Stimulated activated CD8-positive, alpha-beta memory T cell treated with anti-CD3 and anti-CD28 coated beads, Interleukin-7, amount 100 ng/mL, for 4 hours (primary cell): ENCODE measurements around the gene LY6G6D.

Experiments used
- DNase-seq, 2 donors: peaks; one replicate each; pipeline ENCODE4 v3.0.0-alpha.2; 2020; ENCODE audit warnings: low read depth in 2 of 2

The LY6G6D gene

DNA sequence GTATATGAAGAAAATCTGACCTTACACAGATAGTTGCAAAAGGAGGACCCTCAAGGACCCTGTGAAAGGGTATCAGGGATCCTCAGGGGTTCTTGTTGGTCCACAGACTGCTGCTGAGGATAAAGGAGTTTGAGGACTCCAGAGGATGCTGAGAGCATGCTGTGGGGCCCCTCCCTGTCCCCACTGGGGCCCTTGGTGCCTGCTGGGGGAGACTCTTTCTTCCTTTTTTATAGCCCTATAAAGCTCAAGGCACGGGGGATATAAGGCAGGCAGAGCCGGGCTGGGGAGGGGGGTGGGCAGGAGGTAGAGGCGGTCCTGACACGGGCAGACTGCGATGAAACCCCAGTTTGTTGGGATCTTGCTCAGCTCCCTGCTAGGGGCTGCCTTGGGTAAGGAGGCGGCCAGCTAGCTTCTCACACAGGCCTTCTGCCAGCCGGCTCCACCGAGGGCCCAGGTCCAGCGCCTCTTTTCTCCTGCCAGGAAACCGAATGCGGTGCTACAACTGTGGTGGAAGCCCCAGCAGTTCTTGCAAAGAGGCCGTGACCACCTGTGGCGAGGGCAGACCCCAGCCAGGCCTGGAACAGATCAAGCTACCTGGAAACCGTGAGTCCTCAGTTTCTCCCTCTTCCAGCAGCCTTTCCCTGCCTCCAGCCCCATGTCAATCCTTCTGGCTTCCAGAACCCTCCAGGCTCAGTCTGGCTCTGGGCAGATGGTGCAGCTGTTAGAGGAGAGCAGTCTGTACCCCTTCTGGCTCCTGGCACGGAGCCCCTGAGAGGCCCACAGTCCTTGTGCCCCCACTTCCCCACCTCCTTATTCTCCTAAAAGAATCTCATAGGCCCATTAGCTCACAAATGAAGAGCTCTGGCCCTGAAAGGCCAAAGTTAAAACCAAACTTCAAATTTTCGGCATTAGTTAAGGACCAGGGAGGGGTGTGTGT lies at the start of gene LY6G6D:
Gene LY6G6D, plus strand, starts transcription at position 327 of the 937 bp plus-strand sequence. Its CDS starts 8 bp downstream, at position 335.
- DNase-seq: no peak

DNA sequence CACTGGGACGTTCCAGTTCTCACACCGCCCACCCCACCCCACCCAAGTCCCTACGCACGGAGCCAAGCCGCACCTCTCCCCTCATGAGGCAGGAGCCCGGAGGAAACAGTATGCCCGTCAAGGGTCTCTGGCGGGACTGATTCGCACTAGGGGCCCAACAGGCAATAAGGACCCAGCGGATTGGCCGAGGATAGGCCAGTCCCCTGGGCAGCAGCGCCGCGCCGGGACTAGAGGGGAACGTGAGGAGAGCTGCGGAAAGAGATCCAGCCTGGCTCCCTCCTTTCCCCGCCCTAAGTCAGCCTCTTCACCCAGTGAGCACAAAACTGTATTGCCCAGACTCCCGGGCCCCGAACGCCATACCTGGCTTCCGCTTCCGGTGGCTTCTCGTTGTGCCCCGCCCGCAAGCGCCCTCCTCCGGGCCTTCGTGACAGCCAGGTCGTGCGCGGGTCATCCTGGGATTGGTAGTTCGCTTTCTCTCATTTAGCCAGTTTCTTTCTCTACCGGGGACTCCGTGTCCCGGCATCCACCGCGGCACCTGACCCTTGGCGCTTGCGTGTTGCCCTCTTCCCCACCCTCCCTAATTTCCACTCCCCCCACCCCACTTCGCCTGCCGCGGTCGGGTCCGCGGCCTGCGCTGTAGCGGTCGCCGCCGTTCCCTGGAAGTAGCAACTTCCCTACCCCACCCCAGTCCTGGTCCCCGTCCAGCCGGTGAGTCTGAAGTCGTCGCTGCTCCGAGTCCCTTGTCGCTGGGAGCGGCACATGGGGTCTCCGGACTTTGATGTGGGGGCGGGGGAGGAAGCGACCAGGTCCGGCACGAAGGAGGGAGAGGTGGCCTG lies 49.4 kb upstream of the LY6G6D start, which contains the start of gene CSNK2B:
Gene CSNK2B, plus strand, starts transcription at position 580 of the 836 bp plus-strand sequence. CDS start 752 bp downstream, outside the sequence.
- DNase-seq: peak; percentile 98

DNA sequence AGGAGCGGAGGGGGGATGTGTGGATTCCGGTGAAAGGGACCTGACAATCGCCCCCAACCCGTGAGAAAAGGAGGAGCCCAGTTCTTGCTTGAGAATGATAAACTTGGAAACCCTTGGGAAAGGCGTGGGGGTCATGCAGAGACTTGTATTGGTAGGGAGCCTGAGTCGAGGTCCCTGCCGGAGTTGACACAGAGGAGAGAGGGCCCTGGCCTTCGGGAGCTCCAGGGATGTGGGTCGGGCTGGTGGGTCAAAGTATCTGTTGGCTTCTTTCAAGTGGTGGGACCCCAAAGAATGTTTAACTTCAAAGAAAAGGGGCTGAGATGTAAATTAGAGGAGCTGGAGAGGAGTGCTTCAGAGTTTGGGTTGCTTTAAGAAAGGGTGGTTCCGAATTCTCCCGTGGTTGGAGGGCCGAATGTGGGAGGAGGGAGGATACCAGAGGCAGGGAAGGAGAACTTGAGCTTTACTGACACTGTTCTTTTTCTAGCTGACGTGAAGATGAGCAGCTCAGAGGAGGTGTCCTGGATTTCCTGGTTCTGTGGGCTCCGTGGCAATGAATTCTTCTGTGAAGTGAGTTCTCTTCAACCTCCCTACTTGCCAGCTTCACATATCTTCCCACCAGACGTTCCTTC lies 48.7 kb upstream of the LY6G6D start:
- no peak for DNase-seq

GRCh38 chr6:31669676-31670075 lies 45.5 kb upstream of the LY6G6D start, which contains the start of gene LY6G5B:
TSS of gene LY6G5B (plus strand) at chr6:31669976. CDS start at chr6:31670951, 975 bp downstream.
- no peak for DNase-seq

GRCh38 chr6:31676322-31676903 lies 38.7 kb upstream of the LY6G6D start:
- DNase-seq: no peak

GRCh38 chr6:31676904-31677303 lies 38.2 kb upstream of the LY6G6D start:
- no peak for DNase-seq

- no peak for DNase-seq
Measured at GRCh38 chr6:31677955-31678354, 37.2 kb upstream of the LY6G6D start.

DNA sequence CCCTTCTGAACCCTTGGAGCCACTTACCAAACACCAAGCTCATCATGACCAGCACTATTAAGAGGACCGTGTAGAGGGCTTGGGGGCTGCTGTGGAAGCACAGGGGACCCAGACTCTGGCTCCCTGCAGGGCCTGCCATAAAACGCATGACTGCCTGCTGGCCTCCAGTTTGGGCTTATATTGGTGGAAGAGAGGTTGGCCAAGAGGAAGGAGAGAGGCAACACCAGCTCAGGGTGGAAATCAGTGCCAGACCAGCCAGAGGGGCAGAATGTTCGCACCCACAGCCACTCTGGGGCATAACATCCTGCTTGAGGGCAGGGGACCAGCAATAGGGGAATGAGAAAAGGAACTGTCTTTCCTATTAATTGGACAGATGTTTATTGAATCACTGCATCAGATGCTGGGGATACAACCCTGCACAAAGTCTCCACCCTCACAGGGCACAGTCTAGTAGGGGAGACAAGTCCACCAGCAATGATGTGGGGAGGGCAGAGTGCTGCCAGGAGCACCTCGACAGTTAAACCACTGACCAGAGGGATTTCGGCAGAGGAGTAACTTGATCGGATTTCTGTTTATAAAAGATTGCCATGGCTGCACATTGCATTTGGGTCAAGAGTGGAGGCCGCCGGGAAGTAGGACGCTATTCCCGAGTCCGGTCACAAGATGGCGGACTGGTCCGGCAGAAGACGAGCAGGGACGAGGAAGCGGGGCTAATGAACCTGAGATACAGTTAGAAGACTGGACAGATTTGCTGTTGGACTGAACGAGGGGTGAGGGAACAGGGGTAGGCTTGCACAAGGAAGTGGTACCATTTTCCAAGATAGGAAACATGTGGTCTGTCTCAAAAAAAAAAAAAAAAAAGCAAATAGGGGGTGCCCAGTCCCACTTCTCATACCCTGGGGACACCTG lies 34.7 kb upstream of the LY6G6D start, which contains the start of gene LY6G5C:
Gene LY6G5C, minus strand, starts transcription at position 842 of the 909 bp plus-strand sequence. Its CDS starts 694 bp downstream, at position 148.
- peak; percentile 43 for DNase-seq

- no peak for DNase-seq
Measured at GRCh38 chr6:31681135-31681671, 33.9 kb upstream of the LY6G6D start.

- no peak for DNase-seq
Measured at GRCh38 chr6:31683591-31683990, 31.6 kb upstream of the LY6G6D start.

DNA sequence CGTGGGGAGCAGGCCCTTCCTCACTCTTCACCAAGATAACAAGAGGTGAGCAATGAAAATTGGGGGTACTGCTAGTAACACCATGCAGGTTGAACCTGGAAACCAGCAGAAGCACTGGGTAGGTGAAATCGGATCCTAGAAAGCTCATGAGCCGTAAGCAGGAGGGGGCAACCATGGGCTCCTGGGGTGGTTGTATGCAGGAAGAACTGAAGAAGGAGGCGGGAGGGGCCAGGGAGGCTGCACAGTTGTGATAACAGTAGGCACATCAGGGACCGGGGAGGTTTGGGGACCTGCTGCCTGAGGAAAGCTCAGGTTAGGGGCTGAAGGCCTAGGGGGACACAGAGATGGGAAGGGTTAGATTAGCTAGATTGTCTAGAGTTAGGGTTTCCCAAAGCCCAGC lies 28.7 kb upstream of the LY6G6D start:
- DNase-seq: no peak

GRCh38 chr6:31687321-31687720 lies 27.8 kb upstream of the LY6G6D start:
- no peak for DNase-seq

DNA sequence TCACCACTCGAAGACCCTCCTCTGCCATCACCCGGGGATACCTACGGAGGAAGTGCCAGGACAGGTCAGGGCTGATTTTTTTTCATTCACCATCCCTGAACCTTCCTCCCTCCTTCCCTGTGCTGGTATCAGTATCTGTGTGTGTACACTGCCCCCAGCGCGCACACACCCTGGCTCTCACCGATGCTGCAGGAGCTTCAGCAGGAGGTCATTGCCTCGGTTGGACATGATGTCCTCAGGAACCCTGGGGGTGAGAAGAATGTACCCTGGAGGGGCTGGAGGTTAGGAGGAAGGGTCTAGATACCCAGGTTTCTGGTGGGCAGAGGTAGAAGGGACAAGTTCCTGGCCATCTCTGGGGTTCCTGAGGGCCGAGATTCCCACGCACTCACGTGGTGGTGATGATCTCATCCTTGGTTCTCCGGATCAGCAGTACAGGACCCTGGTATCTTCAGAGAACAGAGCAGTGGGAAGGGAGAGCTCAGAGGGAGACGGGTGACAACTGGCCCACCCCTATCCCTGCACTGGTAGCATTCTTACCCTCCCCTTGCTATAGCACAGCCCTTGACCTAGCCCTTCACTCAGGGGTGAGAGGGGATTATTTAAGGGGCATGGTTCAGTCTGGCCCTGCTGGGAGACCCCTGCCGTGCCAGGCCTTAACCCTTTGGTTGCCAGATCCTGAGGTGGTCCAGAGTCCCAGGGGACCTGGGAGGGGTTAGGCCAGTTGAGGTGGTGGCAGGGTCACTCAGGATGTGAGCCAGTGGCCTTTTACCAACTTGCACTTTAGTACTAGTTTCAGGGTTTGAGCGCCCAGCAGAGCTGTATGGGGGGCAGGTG lies 27.1 kb upstream of the LY6G6D start:
- no peak for DNase-seq

DNA sequence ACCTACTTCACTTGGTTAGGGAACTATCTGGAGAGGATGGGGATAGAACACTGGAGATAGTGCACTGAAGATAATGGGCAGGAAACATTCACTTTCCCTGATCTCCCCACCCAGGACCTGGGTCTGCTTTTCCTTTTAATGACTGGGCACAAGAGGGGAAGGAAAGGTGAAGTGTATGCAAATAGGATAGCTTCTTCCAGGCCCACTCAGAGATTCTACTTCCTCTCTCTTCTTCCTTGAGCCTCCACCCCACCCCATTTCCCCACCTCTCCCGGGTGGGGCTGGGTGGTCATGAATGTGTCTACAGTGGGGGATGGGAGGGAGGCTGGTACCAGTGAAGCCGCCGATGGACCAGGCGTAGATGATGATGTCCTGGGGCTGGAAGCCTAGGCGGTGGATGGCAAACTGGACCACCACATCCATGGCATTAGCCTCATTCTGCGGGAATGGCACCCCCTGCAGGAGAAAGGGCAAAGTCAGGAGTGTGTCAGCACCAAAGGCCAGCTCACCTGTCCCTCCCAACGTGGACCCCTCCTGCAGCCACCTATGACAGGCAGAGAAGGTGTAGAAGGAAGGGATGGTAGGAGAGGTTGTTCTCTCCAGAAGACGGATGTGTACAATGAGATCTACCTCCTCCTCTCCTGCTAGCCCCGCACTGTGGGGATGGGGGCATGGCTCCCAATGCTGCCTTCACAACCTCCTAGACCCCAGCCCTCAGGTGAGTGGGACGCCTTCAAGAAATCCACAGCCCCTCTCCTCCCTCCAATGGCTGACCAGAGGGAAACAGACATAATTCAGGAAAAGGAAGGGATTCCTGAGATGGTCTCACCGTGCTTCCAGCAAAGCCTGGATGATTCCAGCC lies 25.7 kb upstream of the LY6G6D start:
- DNase-seq: no peak

DNA sequence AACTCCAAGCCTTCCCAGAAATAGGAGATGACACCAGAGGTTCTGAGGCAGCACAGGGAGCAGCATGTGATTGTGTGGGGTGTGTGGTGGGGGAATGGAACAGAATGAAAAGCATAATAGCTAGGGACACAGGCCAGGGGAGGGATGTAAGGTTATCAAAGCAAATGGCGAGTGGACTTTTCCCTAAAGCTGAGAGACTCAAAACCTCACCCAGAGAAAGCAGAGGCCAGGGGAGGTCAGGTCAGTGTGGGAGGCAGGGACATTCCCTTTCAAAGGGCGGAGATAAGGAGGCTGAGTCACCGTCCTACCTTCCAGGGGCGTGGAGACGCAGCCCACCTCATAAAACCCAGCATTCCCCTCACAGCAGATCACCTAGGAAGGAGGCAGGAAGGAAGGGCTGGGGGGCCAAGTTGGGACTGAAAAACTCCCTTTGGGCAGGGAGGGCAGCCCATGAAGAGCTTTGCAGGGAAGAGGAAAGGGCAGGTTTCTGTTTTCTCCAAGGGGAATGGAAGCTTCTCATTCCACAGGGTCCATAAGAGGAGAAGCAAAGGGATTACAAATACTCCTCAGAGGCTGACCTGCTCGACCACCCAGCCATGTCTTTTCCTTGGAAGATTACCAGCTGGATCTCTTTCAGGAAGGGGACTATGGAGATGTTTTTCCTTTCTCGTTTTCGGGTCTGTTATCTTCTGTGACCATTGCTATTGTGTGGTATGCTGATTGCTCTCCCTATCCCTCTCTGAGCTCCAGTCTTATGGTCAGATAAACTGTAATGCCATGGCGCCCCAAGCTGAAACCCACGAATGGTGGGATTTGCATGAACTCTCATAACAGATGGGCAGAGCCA lies 24.7 kb upstream of the LY6G6D start:
- DNase-seq: no peak

DNA sequence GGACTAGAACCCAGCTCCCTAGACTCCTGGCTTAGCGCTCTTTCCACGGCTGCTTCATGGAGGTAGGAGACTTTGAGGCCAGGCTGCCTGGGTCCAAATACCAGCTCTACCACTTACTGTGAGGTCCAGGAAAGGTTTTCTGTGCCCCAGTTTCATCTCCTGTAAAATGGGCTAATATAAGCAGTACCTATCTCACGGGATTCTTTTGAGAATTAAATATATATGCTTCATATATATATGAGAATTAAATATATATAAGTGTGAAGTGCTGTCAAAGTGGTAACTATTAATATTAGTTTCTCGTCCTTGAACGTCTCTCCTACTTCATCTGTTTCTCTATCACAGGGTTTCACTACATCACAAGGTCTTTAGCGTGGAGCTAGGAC lies 24.1 kb upstream of the LY6G6D start:
- DNase-seq: no peak

DNA sequence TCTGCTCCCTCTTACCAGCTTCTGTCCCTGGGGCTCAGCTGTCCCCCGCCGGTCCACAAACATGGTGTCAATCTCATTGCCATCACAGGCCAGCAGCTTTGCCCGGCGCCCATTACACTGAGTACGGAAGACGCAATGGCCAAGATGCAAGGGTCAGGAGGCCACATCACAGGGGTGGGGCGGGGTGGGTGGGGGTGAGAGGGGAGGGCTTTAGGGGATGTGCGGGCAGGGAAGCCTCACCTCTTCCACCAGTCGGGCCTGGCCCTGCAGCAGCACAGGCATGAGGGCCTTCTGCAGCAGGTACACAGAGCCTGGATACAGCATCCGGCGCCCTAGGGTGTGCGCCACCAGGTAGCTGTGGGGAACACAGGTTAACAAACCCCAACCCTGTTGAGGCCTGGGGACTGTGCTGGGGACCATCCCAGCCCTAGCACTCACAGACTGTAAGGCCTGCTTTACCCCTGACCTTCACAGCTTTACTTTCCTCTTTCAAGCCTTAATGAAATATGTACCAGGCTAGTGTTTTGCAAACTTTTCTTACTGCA lies 23.5 kb upstream of the LY6G6D start:
- no peak for DNase-seq
